GM12874 (cell line): Measurements from ENCODE around the gene PACSIN2.

Experiments used
- CTCF ChIP-seq: IDR thresholded peaks from 2 replicates; pipeline ENCODE4 v1.5.1; 2011; ENCODE audit warnings: low read depth, mild to moderate bottlenecking, control low read depth, low read length, moderate library complexity; ENCODE audit not compliant: insufficient read depth

PACSIN2 gene

DNA sequence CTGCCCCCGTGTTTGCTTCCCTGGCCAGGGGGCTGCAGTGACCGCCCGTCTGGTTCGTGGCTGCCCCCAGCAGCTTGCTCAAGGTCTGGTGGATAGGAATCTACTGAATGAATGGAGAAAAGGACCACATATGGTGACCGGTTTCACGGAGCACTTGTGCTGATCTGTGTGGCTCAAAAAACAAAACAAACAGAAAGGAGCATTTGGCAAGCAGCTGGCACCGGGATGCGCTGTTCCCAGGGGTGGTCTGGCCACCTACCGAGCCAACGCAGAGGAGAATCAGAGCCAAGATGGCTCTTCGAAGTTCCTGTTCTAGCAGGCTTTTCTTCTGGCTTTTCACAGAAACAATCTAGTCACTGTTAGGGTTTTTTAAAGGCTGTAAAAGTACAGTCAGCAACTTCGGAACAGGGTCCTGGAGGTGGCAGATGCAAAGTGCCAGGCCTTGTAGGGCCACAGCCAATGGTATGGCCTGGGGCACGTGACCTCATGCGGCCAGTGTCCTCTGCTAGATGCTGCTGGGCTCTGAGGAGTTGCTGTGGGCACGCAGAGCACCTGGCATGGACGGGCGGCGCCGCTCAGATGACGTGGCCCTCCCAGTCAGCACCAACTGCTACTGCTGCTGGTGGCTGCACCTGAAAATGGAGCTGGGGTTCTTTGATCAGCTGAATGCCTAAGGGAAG is 27.3 kb upstream of the PACSIN2 start:
- no peak for TF ChIP-seq CTCF

DNA sequence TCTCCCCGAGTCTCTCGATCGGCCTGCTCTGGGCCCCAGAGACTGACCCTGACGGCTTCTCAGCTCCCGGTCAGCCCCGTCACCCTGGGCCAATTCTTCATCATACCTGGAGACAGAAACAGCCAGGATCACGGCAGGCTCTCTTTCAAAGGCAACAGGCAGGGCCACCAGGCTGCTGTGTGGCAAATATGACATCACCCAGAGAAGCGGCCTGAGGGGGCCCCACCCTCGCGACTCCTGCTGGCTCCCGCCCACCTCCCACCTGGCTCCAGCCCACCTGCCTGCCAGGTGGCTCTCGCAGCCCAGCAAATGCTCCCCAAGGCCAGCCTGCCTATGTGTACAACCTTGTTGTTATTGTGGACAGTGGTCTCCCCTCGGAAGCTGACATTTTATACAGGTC is 24.9 kb upstream of the PACSIN2 start:
- TF ChIP-seq CTCF = no peak

DNA sequence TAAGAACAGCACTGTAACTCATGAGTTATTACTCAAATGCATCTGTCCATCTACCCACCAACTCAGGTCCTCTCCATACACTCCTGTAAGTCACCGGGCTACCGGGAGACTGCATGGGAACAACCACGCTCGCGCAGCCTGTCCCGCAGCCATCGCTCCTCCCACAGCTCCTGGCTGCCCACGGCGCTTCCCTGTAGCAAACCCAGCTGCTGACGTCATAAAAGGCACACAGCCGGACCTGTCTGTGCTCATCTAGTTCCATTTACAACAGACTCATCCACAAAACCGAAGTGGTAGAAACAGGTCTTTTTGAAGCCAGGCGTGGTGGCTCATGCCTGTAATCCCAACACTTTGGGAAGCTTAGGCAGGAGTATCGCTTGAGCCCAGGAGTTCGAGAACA is 23.4 kb upstream of the PACSIN2 start:
- no peak for TF ChIP-seq CTCF

- no peak for TF ChIP-seq CTCF
These were observed 21.4 kb upstream of the PACSIN2 start for GRCh38 chr22:43036282-43036829.

GRCh38 chr22:43035250-43035649 is 20.3 kb upstream of the PACSIN2 start:
- no peak for TF ChIP-seq CTCF

GRCh38 chr22:43031617-43032016 is 16.7 kb upstream of the PACSIN2 start:
- no peak for TF ChIP-seq CTCF

DNA sequence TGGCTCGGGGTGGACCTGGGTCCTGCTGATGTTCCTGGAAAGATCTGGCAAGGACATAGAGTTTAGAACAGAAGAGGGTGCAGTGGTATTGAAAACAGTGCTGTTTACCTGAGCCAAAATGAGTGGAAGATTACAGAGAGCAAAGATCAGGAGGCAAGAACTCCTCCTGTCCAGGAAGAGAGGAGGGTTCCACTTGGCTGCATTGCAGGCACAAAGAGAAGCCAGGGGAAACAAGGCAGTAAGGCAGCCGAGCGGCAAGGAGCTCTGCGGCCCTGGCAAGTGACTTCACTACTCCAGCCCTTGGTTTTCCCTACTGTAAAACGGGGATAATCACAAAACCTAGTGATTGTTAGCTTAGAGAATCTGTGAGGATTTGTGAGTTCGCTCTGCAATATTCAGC is 3.7 kb upstream of the PACSIN2 start:
- no peak for TF ChIP-seq CTCF
